Measurements from ENCODE around the gene MAP1LC3B.
"Not testable (repeated sequence)": the region's sequence is repeated elsewhere in the genome, so short reads cannot be mapped to it uniquely, and the experiment has no call there.

Gene MAP1LC3B

GRCh38 chr16:87350681-87351319 lies 41.3 kb upstream of the MAP1LC3B start:
- no peak overlapping the region for H3K27ac Mint-ChIP-seq

GRCh38 chr16:87351320-87351698 lies 40.8 kb upstream of the MAP1LC3B start:
- ATAC-seq (replicated peaks) (no peak), DNase-seq (no peak)
- no peak overlapping the region for H3K4me3 Mint-ChIP-seq
- peaks cover 28% of the 10 kb centered on the region for H3K36me3 Mint-ChIP-seq (ENCODE audit: insufficient read depth)
- H3K4me1 Mint-ChIP-seq (ENCODE audit: low read depth in 2 of 2): peaks cover 0 to 7% of the 10 kb centered on the region in 2 donors
- no peaks in the 10 kb centered on the region for H3K27me3 Mint-ChIP-seq
- H3K9me3 Mint-ChIP-seq: no peaks in the 10 kb centered on the region
- H3K27ac Mint-ChIP-seq: no peak overlapping the region

More at GRCh38 chr16:87350681-87351319, 41.3 kb upstream of the MAP1LC3B start:
- Mint-ChIP-seq H3K36me3 (ENCODE audit: insufficient read depth) (peaks cover 29% of the 10 kb centered on the region), H3K27me3 (no peaks in the 10 kb centered on the region), H3K4me1 (ENCODE audit: low read depth in 2 of 2) (peaks cover 4 to 6% of the 10 kb centered on the region in 2 donors), H3K4me3 (no peak overlapping the region), H3K9me3 (no peaks in the 10 kb centered on the region)
- DNase-seq (no peak), ATAC-seq (replicated peaks) (no peak)

GRCh38 chr16:87352818-87353217 lies 39.3 kb upstream of the MAP1LC3B start:
- H3K36me3 Mint-ChIP-seq (ENCODE audit: insufficient read depth): peaks cover 36% of the 10 kb centered on the region
- no peaks in the 10 kb centered on the region for H3K9me3 Mint-ChIP-seq
- H3K4me3 Mint-ChIP-seq: no peak overlapping the region
- no peaks in the 10 kb centered on the region for H3K27me3 Mint-ChIP-seq
- ATAC-seq (replicated peaks) (no peak), DNase-seq (no peak)
- H3K27ac Mint-ChIP-seq: no peak overlapping the region
- H3K4me1 Mint-ChIP-seq (ENCODE audit: low read depth in 2 of 2): peaks cover 0 to 7% of the 10 kb centered on the region in 2 donors

- no peaks in the 10 kb centered on the region for H3K27me3 Mint-ChIP-seq
- no peak overlapping the region for H3K4me3 Mint-ChIP-seq
- ATAC-seq (replicated peaks) (no peak), DNase-seq (no peak)
- no peaks in the 10 kb centered on the region for H3K9me3 Mint-ChIP-seq
- H3K4me1 Mint-ChIP-seq (ENCODE audit: low read depth in 2 of 2): peaks cover 0 to 7% of the 10 kb centered on the region in 2 donors
- H3K36me3 Mint-ChIP-seq (ENCODE audit: insufficient read depth): peaks cover 40% of the 10 kb centered on the region
- no peak overlapping the region for H3K27ac Mint-ChIP-seq
These were observed 38.5 kb upstream of the MAP1LC3B start for GRCh38 chr16:87353613-87354012.

- H3K4me3 Mint-ChIP-seq: no peak overlapping the region
- H3K9me3 Mint-ChIP-seq: no peaks in the 10 kb centered on the region
- peaks cover 41% of the 10 kb centered on the region for H3K36me3 Mint-ChIP-seq (ENCODE audit: insufficient read depth)
- ATAC-seq (replicated peaks) (no peak), DNase-seq (no peak)
- H3K4me1 Mint-ChIP-seq (ENCODE audit: low read depth in 2 of 2): peaks cover 5 to 7% of the 10 kb centered on the region in 2 donors
- peak overlapping the region in 1 of 2 donors; percentile 75 for H3K27ac Mint-ChIP-seq
- H3K27me3 Mint-ChIP-seq: no peaks in the 10 kb centered on the region
These were observed 35.7 kb upstream of the MAP1LC3B start for GRCh38 chr16:87356491-87356853.

GRCh38 chr16:87358250-87358649 lies 33.9 kb upstream of the MAP1LC3B start:
- no peak for DNase-seq
- H3K27me3 Mint-ChIP-seq: no peaks in the 10 kb centered on the region
- H3K27ac Mint-ChIP-seq: peak overlapping the region in 1 of 2 donors; percentile 29
- no peaks in the 10 kb centered on the region for H3K9me3 Mint-ChIP-seq
- H3K4me1 Mint-ChIP-seq (ENCODE audit: low read depth in 2 of 2): peaks cover 5 to 11% of the 10 kb centered on the region in 2 donors
- H3K4me3 Mint-ChIP-seq: no peak overlapping the region
- H3K36me3 Mint-ChIP-seq (ENCODE audit: insufficient read depth): peaks cover 40% of the 10 kb centered on the region
- no peak for ATAC-seq (replicated peaks)

GRCh38 chr16:87358696-87359095 lies 33.4 kb upstream of the MAP1LC3B start:
- no peak for ATAC-seq (replicated peaks)
- no peak for DNase-seq
- no peaks in the 10 kb centered on the region for H3K9me3 Mint-ChIP-seq
- no peaks in the 10 kb centered on the region for H3K27me3 Mint-ChIP-seq
- peaks cover 5 to 15% of the 10 kb centered on the region in 2 donors for H3K4me1 Mint-ChIP-seq (ENCODE audit: low read depth in 2 of 2)
- H3K27ac Mint-ChIP-seq: peak overlapping the region in 1 of 2 donors; percentile 29
- H3K4me3 Mint-ChIP-seq: no peak overlapping the region
- H3K36me3 Mint-ChIP-seq (ENCODE audit: insufficient read depth): peaks cover 42% of the 10 kb centered on the region

- Mint-ChIP-seq H3K9me3 (no peaks in the 10 kb centered on the region), H3K36me3 (ENCODE audit: insufficient read depth) (peaks cover 44% of the 10 kb centered on the region), H3K27me3 (no peaks in the 10 kb centered on the region), H3K4me3 (no peak overlapping the region), H3K4me1 (ENCODE audit: low read depth in 2 of 2) (peaks cover 7 to 15% of the 10 kb centered on the region in 2 donors), H3K27ac (peak overlapping the region; percentile 55 to 67)
- ATAC-seq (replicated peaks) (no peak), DNase-seq (no peak)
These were observed 33.0 kb upstream of the MAP1LC3B start for GRCh38 chr16:87359121-87359520.

- no peak overlapping the region for H3K4me3 Mint-ChIP-seq
- DNase-seq (no peak), ATAC-seq (replicated peaks) (no peak)
- no peaks in the 10 kb centered on the region for H3K27me3 Mint-ChIP-seq
- H3K9me3 Mint-ChIP-seq: no peaks in the 10 kb centered on the region
- H3K4me1 Mint-ChIP-seq (ENCODE audit: low read depth in 2 of 2): peaks cover 15 to 31% of the 10 kb centered on the region in 2 donors
- H3K27ac Mint-ChIP-seq: peak overlapping the region in 1 of 2 donors; percentile 67
- peaks cover 37% of the 10 kb centered on the region for H3K36me3 Mint-ChIP-seq (ENCODE audit: insufficient read depth)
These were observed 31.1 kb upstream of the MAP1LC3B start for GRCh38 chr16:87360862-87361610.

- H3K36me3 Mint-ChIP-seq (ENCODE audit: insufficient read depth): peaks cover 41% of the 10 kb centered on the region
- peaks cover 17 to 38% of the 10 kb centered on the region in 2 donors for H3K4me1 Mint-ChIP-seq (ENCODE audit: low read depth in 2 of 2)
These were observed 30.1 kb upstream of the MAP1LC3B start for GRCh38 chr16:87361916-87362619.

GRCh38 chr16:87362828-87363559 lies 29.1 kb upstream of the MAP1LC3B start:
- ATAC-seq (replicated peaks); DNase-seq; H3K4me3 Mint-ChIP-seq; H3K9me3 Mint-ChIP-seq; H3K27me3 Mint-ChIP-seq: not testable (repeated sequence)
- H3K27ac Mint-ChIP-seq: peak overlapping the region; percentile 49 to 85
- peaks cover 17 to 38% of the 10 kb centered on the region in 2 donors for H3K4me1 Mint-ChIP-seq (ENCODE audit: low read depth in 2 of 2)
- H3K36me3 Mint-ChIP-seq (ENCODE audit: insufficient read depth): peaks cover 40% of the 10 kb centered on the region

More at GRCh38 chr16:87361916-87362619, 30.1 kb upstream of the MAP1LC3B start:
- H3K4me3 Mint-ChIP-seq: no peak overlapping the region
- DNase-seq (no peak), ATAC-seq (replicated peaks) (no peak)
- H3K27ac Mint-ChIP-seq: no peak overlapping the region
- H3K27me3 Mint-ChIP-seq: no peaks in the 10 kb centered on the region
- H3K9me3 Mint-ChIP-seq: no peaks in the 10 kb centered on the region

GRCh38 chr16:87363771-87364455 lies 28.2 kb upstream of the MAP1LC3B start:
- H3K9me3 Mint-ChIP-seq: no peaks in the 10 kb centered on the region
- H3K27ac Mint-ChIP-seq: peak overlapping the region; percentile 85 to 86
- H3K36me3 Mint-ChIP-seq (ENCODE audit: insufficient read depth): peaks cover 35% of the 10 kb centered on the region
- no peaks in the 10 kb centered on the region for H3K27me3 Mint-ChIP-seq
- peak overlapping the region in 1 of 2 donors; percentile 23 for H3K4me3 Mint-ChIP-seq
- H3K4me1 Mint-ChIP-seq (ENCODE audit: low read depth in 2 of 2): peaks cover 23 to 38% of the 10 kb centered on the region in 2 donors
- ATAC-seq (replicated peaks) (no peak), DNase-seq (no peak)
